ENCODE data around the gene PARVB.

DNA sequence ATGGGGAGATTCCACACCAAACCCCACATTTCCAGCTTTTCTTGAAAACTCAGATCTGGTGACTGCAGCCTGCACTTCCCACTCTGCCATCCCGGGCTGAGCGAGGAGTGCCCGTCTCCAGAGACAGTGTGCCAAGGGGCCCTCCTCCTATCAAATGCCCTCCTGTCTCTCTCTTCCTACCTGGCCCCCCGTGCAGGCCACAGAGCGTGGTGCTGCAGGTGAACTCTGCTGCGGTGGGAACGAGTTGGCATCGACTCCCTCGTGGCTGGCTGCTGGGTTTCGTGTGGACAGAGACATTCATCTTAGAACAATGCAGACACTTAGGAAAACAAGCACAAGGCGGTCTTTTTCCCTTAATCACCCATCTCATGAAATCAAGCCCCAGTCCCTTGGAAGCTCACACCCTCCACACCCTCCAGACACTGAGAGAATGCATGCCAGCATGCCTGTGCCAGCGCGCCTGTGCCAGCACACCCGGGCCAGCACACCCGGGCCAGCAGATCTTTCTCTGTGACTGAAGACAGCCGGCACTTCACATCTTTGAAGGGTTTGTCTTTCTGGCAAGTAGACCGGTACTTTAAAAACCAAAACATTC is 65.0 kb downstream of the PARVB start:
- TF ChIP-seq, protein P1, sequence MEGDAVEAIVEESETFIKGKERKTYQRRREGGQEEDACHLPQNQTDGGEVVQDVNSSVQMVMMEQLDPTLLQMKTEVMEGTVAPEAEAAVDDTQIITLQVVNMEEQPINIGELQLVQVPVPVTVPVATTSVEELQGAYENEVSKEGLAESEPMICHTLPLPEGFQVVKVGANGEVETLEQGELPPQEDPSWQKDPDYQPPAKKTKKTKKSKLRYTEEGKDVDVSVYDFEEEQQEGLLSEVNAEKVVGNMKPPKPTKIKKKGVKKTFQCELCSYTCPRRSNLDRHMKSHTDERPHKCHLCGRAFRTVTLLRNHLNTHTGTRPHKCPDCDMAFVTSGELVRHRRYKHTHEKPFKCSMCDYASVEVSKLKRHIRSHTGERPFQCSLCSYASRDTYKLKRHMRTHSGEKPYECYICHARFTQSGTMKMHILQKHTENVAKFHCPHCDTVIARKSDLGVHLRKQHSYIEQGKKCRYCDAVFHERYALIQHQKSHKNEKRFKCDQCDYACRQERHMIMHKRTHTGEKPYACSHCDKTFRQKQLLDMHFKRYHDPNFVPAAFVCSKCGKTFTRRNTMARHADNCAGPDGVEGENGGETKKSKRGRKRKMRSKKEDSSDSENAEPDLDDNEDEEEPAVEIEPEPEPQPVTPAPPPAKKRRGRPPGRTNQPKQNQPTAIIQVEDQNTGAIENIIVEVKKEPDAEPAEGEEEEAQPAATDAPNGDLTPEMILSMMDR (IDR thresholded peaks at IDR 0.05) = no peak
- no peak for TF ChIP-seq POLR2A (IDR thresholded peaks at IDR 0.05)
